Measurements from ENCODE around the gene NGEF. TPM values are rescaled to one million over a fixed set of nuclear protein-coding genes. Genes with fewer than 3 reads are reported as not detected.

Gene NGEF
- total RNA-seq, 6 experiments from 2014 or later: 16.4 to 20.9 (median 20.2) TPM

DNA sequence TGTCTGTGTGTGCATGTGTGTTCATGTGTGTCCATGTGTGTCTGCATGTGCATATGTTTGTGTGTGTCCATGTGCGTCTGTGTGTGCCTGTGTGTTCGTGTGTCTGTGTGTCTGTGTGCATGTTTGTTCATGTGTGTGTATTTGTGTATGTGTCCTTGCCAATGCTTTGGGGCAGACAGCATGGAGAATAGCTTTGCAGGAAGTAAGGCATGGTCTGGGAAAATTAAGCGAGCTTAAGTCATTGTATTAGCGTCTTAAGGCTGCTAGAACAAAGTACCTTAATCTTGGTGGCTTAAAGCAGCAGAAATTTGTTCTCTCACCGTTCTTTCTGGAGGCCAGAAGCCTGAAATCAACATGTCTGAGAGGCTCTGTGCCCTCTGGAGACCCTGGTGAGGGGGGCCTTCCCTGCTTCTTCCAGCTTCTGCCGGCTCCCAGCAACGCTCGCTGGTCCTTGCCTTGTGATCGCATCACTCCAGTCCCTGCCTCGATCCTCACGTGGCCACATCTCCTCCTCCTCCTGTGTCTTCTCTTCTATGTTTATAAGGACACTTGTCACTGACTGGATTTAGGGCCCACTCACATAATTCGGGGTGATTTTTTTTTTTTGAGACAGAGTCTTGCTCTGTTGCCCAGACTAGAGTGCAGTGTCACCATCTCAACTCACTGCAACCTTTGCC lies 23.2 kb upstream of the NGEF start:
- 89% methylated on average over 8 of the region's 12 CpGs for WGBS (ENCODE audit: insufficient coverage, low coverage, low lambda C conversion rate, missing lambda C conversion rate)
- ATAC-seq (no peak), DNase-seq (no peak)
- Histone ChIP-seq H3K27me3 (no peaks in the 10 kb centered on the region), H3K36me3 (no peaks in the 10 kb centered on the region), H3K27ac (no peak overlapping the region), H3K4me3 (no peak overlapping the region), H3K9me3 (no peaks in the 10 kb centered on the region), H3K4me1 (no peaks in the 10 kb centered on the region)
- TF ChIP-seq POLR2A (IDR thresholded peaks at IDR 0.05) (no peak), CTCF (IDR thresholded peaks at IDR 0.05) (no peak)
- intact Hi-C loops (cut with DNase I): no loop called here

DNA sequence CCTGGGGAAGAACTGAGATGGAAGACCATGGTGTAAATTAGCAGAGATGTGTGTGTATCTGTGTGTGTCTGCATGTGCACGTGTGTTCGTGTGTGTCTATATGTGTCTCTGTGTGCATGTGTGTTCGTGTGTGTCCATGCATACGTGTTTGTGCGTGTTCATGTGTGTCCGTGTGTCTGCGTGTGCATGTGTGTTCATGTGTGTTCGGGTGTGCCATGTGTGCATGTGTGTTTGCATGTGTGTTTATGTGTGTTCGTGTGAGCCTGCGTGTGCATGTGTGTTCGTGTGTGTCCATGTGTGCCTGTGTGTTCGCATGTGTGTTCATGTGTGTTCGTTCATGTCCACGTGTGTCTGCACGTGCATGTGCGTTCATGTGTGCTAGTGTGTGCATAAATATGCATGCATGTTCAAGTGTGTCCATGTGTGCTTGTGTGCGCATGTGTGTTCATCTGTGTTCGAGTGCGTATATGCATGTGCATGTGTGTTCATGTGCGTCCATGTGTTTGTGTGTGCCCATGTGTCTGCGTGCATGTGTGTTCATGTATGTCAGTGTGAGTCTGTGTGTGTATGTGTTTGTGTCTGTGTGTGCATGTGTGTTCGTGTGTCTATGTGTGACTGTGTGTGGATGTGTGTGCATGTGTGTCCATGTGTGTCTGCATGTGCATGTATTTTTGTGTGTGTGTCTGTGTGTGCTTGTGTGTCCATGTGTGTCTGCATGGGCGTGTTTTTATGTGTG lies 22.5 kb upstream of the NGEF start:
- DNase-seq: no peak
- TF ChIP-seq POLR2A (IDR thresholded peaks at IDR 0.05) (no peak), CTCF (IDR thresholded peaks at IDR 0.05) (no peak)
- Histone ChIP-seq H3K27me3 (no peaks in the 10 kb centered on the region), H3K27ac (no peak overlapping the region), H3K9me3 (no peaks in the 10 kb centered on the region), H3K36me3 (no peaks in the 10 kb centered on the region), H3K4me3 (no peak overlapping the region), H3K4me1 (no peaks in the 10 kb centered on the region)
- intact Hi-C loops (cut with DNase I): no loop called here
- ATAC-seq: no peak
- 82% methylated on average over 13 of the region's 23 CpGs for WGBS (ENCODE audit: insufficient coverage, low coverage, low lambda C conversion rate, missing lambda C conversion rate)

GRCh38 chr2:233034091-233034882 lies 21.2 kb upstream of the NGEF start:
- intact Hi-C loops (cut with DNase I): no loop called here
- Histone ChIP-seq H3K9me3 (no peaks in the 10 kb centered on the region), H3K27me3 (no peaks in the 10 kb centered on the region), H3K27ac (no peak overlapping the region), H3K4me1 (no peaks in the 10 kb centered on the region), H3K36me3 (no peaks in the 10 kb centered on the region), H3K4me3 (no peak overlapping the region)
- ATAC-seq (no peak), DNase-seq (no peak)
- WGBS (ENCODE audit: insufficient coverage, low coverage, low lambda C conversion rate, missing lambda C conversion rate): 83% methylated on average over 1 of the region's 37 CpGs
- TF ChIP-seq CTCF (IDR thresholded peaks at IDR 0.05) (no peak), POLR2A (IDR thresholded peaks at IDR 0.05) (no peak)

DNA sequence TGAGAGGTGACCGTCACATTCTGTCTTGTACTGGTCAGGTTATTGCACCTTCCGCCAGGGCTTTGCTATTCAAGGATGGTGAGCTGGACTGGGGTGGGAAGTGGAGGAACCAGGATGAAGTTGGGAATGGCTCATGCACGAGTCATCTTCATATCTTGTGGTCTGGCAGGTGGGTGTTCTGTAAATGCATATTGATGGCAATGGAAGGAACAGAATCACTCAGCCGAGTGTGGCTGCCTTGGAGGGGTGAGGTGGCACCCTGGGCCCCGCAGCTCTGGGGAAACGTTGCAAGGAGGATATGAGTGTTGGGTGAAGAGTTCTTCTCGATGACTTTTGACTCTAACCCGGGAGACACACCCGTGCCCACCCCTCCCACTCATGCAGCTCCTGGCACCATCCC lies 20.6 kb upstream of the NGEF start:
- DNase-seq (no peak), ATAC-seq (no peak)
- no peaks in the 10 kb centered on the region for H3K36me3 ChIP-seq
- no peaks in the 10 kb centered on the region for H3K9me3 ChIP-seq
- intact Hi-C loops (cut with DNase I): no loop called here
- H3K4me3 ChIP-seq: no peak overlapping the region
- WGBS (ENCODE audit: insufficient coverage, low coverage, low lambda C conversion rate, missing lambda C conversion rate): 60% methylated on average over 3 of the region's 9 CpGs
- H3K27ac ChIP-seq: no peak overlapping the region
- no peaks in the 10 kb centered on the region for H3K27me3 ChIP-seq
- H3K4me1 ChIP-seq: no peaks in the 10 kb centered on the region
- TF ChIP-seq POLR2A (IDR thresholded peaks at IDR 0.05) (no peak), CTCF (IDR thresholded peaks at IDR 0.05) (no peak)
